ENCODE data around the gene DBNDD2.

- TF ChIP-seq, protein P1, sequence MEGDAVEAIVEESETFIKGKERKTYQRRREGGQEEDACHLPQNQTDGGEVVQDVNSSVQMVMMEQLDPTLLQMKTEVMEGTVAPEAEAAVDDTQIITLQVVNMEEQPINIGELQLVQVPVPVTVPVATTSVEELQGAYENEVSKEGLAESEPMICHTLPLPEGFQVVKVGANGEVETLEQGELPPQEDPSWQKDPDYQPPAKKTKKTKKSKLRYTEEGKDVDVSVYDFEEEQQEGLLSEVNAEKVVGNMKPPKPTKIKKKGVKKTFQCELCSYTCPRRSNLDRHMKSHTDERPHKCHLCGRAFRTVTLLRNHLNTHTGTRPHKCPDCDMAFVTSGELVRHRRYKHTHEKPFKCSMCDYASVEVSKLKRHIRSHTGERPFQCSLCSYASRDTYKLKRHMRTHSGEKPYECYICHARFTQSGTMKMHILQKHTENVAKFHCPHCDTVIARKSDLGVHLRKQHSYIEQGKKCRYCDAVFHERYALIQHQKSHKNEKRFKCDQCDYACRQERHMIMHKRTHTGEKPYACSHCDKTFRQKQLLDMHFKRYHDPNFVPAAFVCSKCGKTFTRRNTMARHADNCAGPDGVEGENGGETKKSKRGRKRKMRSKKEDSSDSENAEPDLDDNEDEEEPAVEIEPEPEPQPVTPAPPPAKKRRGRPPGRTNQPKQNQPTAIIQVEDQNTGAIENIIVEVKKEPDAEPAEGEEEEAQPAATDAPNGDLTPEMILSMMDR (IDR thresholded peaks at IDR 0.05; ENCODE audit: low read length), result no peak
- TF ChIP-seq EZH2 (IDR thresholded peaks at IDR 0.05; ENCODE audit: borderline replicate concordance, low read length), result no peak
Measured at GRCh38 chr20:45407783-45408645, at the start of gene DBNDD2.

Data from OCI-LY1 (cell line).